GM12891 (cell line): ENCODE results near the gene SKA3. TPM values are rescaled to one million over a fixed set of nuclear protein-coding genes. Genes with fewer than 3 reads are reported as not detected.
"Not testable (repeated sequence)": the region's sequence is repeated elsewhere in the genome, so short reads cannot be mapped to it uniquely, and the experiment has no call there.

Experiments used
- DNase-seq: peaks from one replicate; pipeline ENCODE4 v3.0.0; 2011; ENCODE audit warnings: low spot score; ENCODE audit not compliant: insufficient read length
- FAIRE-seq: peaks from 2 replicates; lab custom pipeline; 2011; peaks lifted over from hg19 to GRCh38; lab: Jason Lieb, UNC
- PAX5 ChIP-seq: IDR thresholded peaks from 2 replicates; pipeline ENCODE4 v1.6.1; 2011; ENCODE audit warnings: low read length, moderate library complexity, mild to moderate bottlenecking; ENCODE audit not compliant: insufficient read depth, severe bottlenecking
- POLR2A ChIP-seq: IDR thresholded peaks from 2 replicates; pipeline ENCODE4 v1.6.1; 2011; ENCODE audit warnings: low read depth, low read length, control low read depth
- POLR2AphosphoS5 ChIP-seq: IDR thresholded peaks from 2 replicates; pipeline ENCODE4 v1.6.1; 2011; ENCODE audit warnings: low read depth, low read length, control low read depth
- POU2F2 ChIP-seq: IDR thresholded peaks from 2 replicates; pipeline ENCODE4 v1.6.1; 2011; ENCODE audit warnings: low read depth, mild to moderate bottlenecking, control low read depth, low read length, moderate library complexity
- SPI1 ChIP-seq: IDR thresholded peaks from 2 replicates; pipeline ENCODE4 v1.6.1; 2011; ENCODE audit warnings: low read depth, low read length, control low read depth
- TAF1 ChIP-seq: IDR thresholded peaks from 2 replicates; pipeline ENCODE4 v1.6.1; 2011; ENCODE audit warnings: low read depth, low read length, control low read depth
- polyA plus RNA-seq: library from polyadenylated mRNA; unstranded; fragments of >200 nt; gene quantifications from one replicate; pipeline ENCODE4 v1.2.1, GENCODE V29; 2012; ENCODE audit warnings: low read depth, missing spikeins, inconsistent platforms; ENCODE audit not compliant: missing spikeins

Gene SKA3
- 14.6 TPM for polyA plus RNA-seq

- FAIRE-seq (peak; percentile 94), DNase-seq (peak; percentile 92)
- no peak for TF ChIP-seq SPI1
- peak; percentile 70; the same call in 1 of the 2 replicates for TF ChIP-seq POU2F2
- peak; percentile 93 for TF ChIP-seq POLR2AphosphoS5
- no peak for TF ChIP-seq PAX5
- peak; percentile 97 for TF ChIP-seq POLR2A
- peak; percentile 93 for TF ChIP-seq TAF1
Measured at GRCh38 chr13:21176215-21176981, at the start of gene SKA3, which contains the start of gene MRPL57. Gene SKA3 (minus strand): TSS chr13:21176552. CDS start chr13:21176477, 75 bp downstream. Gene MRPL57 (plus strand): TSS chr13:21176658. CDS start chr13:21176917, 259 bp downstream.

GRCh38 chr13:21225082-21225481, 48.7 kb upstream of the SKA3 start:
- FAIRE-seq (no peak), DNase-seq (no peak)
- TF ChIP-seq PAX5 (no peak), SPI1 (no peak), TAF1 (no peak), POU2F2 (no peak), POLR2A (no peak), POLR2AphosphoS5 (no peak)

DNA sequence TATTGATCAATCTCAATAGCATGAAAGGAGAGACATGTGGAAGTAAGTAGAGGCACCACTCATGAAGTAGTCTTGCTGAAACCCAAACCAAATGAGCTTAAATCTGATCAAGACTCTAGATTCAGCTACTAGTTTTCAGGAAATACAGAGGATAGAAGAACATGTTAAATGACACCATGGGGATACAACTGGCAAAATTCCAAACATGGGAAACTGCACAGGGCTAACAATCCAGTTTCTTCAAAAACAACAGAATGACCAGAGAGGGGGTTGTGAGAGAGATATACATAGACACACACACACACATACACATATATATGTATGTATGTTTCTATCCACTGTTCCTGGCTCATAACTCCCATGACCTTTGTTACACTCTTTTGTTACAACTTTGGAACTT, 44.9 kb upstream of the SKA3 start:
- TF ChIP-seq PAX5, result no peak
- no peak for TF ChIP-seq POLR2A
- TF ChIP-seq POU2F2, result no peak
- TF ChIP-seq POLR2AphosphoS5, result no peak
- TF ChIP-seq TAF1, result no peak
- TF ChIP-seq SPI1, result no peak
- no peak for DNase-seq
- no peak for FAIRE-seq

- not testable (repeated sequence) for DNase-seq
- peak; percentile 81 for FAIRE-seq
- peak; percentile 54 for TF ChIP-seq SPI1
Measured at GRCh38 chr13:21219716-21220115, 43.4 kb upstream of the SKA3 start.

DNA sequence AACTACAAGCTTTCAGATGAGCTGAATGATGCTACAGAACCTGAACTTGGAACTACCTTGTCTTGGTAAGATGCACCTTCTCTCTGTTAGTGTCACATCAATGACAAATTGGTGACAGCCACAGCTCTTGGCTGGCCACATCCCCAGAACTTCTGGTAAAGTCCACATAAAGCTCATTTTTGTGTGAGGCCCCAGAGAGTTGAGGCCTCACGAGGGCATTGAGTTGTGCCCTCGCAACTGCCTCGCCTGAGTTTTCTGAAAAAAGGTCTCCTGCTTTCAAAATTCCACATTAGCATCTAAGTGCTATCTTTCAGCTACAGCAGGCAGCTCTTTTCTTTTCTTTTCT, 42.7 kb upstream of the SKA3 start:
- FAIRE-seq (no peak), DNase-seq (no peak)
- TF ChIP-seq POLR2A (no peak), PAX5 (no peak), POU2F2 (no peak), SPI1 (no peak), POLR2AphosphoS5 (no peak), TAF1 (no peak)

GRCh38 chr13:21218351-21219035, 42.1 kb upstream of the SKA3 start:
- no peak for TF ChIP-seq POU2F2
- no peak for TF ChIP-seq POLR2AphosphoS5
- TF ChIP-seq SPI1, result no peak
- no peak for TF ChIP-seq POLR2A
- TF ChIP-seq TAF1, result no peak
- no peak for TF ChIP-seq PAX5
- FAIRE-seq (peak; percentile 90), DNase-seq (no peak)

DNA sequence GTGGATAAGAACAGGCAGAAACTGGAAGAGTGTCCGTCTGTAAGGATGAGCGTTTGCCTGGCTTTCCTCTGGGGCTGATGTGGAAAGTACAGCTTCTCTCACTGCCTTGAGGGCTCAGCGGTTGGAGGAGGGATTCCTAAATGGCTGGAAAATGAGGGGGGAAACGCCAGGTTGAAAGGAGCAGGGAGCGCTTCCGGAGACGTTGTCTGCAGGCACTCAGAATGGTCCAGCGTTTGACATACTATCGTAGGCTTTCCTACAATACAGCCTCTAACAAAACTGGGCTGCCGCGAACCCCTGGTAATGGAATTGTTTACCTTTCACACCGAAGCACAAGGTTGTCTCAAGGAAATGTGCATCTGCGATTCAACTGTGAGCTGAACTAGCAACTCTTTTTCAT, 40.0 kb upstream of the SKA3 start:
- TF ChIP-seq PAX5 (no peak), POLR2A (no peak), SPI1 (no peak), POLR2AphosphoS5 (no peak), TAF1 (no peak), POU2F2 (no peak)
- no peak for FAIRE-seq

DNA sequence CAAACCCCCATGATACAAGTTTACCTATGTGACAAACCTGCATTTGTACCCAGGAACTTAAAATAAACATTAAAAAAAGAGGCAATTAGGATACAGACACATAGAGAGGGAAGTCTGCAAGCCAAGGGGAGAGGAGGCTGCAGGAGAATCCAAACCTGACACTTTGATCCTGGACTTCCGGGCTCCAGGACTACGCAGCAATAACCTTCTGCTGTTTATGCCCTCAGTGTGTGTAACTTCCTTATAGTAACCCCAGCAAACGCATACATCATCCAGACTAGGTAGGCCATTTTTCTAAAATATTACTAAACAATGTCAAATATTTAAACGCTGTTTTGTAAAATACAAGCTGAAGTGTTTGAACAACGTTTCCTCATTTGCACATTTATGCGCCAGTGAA, 39.1 kb upstream of the SKA3 start:
- FAIRE-seq, DNase-seq: not testable (repeated sequence)

More for the DNA sequence above, 40.0 kb upstream of the SKA3 start:
- DNase-seq, result no peak

- FAIRE-seq, result no peak
- no peak for DNase-seq
- TF ChIP-seq POU2F2, result no peak
- TF ChIP-seq POLR2A, result no peak
- TF ChIP-seq SPI1, result no peak
- no peak for TF ChIP-seq POLR2AphosphoS5
- TF ChIP-seq PAX5, result no peak
- TF ChIP-seq TAF1, result no peak
Measured at GRCh38 chr13:21212138-21212775, 35.9 kb upstream of the SKA3 start.

GRCh38 chr13:21208652-21209154, 32.4 kb upstream of the SKA3 start:
- no peak for DNase-seq
- no peak for FAIRE-seq
- no peak for TF ChIP-seq POLR2AphosphoS5
- no peak for TF ChIP-seq SPI1
- TF ChIP-seq POU2F2, result no peak
- no peak for TF ChIP-seq POLR2A
